PC-3 (cell line): ENCODE results near the gene NAPEPLD.

Source experiments
- CTCF ChIP-seq: fragments of 300-600 bp; sonication (generic); conservative IDR thresholded peaks from 2 replicates; pipeline ENCODE4 v1.5.1; 2017; ENCODE audit warnings: antibody characterized with exemption, low read depth, mild to moderate bottlenecking, low read length
- EZH2 ChIP-seq: fragments of 300-600 bp; sonication (generic); IDR thresholded peaks from one replicate; pipeline ENCODE4 v1.6.1; 2017; ENCODE audit warnings: antibody characterized with exemption, mild to moderate bottlenecking, low read length; ENCODE audit not compliant: unreplicated experiment
- EZH2phosphoT487 ChIP-seq: fragments of 300-600 bp; sonication (generic); IDR thresholded peaks from 2 replicates; pipeline ENCODE4 v1.6.1; 2018; ENCODE audit warnings: mild to moderate bottlenecking, antibody characterized with exemption, low read length, borderline replicate concordance

GRCh38 chr7:103134836-103135554 is 13.9 kb downstream of the NAPEPLD start:
- TF ChIP-seq EZH2 (no peak), CTCF (no peak), EZH2phosphoT487 (no peak)
